K562 (cell line): ENCODE data around the gene SLC39A11. TPM values are rescaled to one million over a fixed set of nuclear protein-coding genes. Genes with fewer than 3 reads are reported as not detected.

Experiments
- ATAC-seq: fragments of 200-7000 bp; cut with Tn5 transposase; 3 replicates; pipeline ENCODE4 v1.9.1; 2020; ENCODE audit warnings: moderate library complexity
- BruUV-seq: library from RNA; stranded (reverse); fragments of 400-500 nt; replicated peaks from 2 replicates; lab custom pipeline; 2021; lab: Mats Ljungman, UMichigan
- CTCF ChIA-PET: fragments of 300-600 bp; formaldehyde crosslinking; extraction: SDS; loops from one replicate; lab custom pipeline; 2021; ENCODE audit warnings: low intra/inter-chr PET ratio; lab: Yijun Ruan, JAX
- POLR2A ChIA-PET: fragments of 300-600, 350-650 bp; sonication (Branson Sonifier 250); formaldehyde crosslinking; extraction: SDS; loops from one replicate; lab custom pipeline; 2021; ENCODE audit warnings: antibody characterized with exemption, inconsistent platforms; lab: Yijun Ruan, JAX
- DNase-seq, 4 experiments: peaks; one replicate each; pipeline versions ENCODE4 v3.0.0 to v3.0.0-alpha.2; 2011 to 2018; ENCODE audit warnings: low spot score in 3 of 4, mixed read lengths in 3 of 4; ENCODE audit errors: extremely low read depth in 1 of 4
- FAIRE-seq: peaks from 2 replicates; lab custom pipeline; 2011; peaks lifted over from hg19 to GRCh38; lab: Jason Lieb, UNC
- H2AFZ ChIP-seq: 2 replicates; pipeline ENCODE4 v1.6.0; 2011; ENCODE audit warnings: low read depth, low read length, control low read depth, inconsistent platforms
- H3K27ac ChIP-seq: fragments of 200-600 bp; 3 replicates; pipeline ENCODE4 v1.8.0; 2011; ENCODE audit warnings: low read depth, mild to moderate bottlenecking, control low read depth, inconsistent platforms, low read length, moderate library complexity, mixed read lengths; ENCODE audit errors: extremely low read depth
- H3K27me3 ChIP-seq, 2 experiments: fragments of 300-600 bp in 1 of 2; 2 replicates in 1 of 2; 3 replicates in 1 of 2; pipeline versions ENCODE4 v1.6.0 to v1.8.0; 2011; ENCODE audit warnings: inconsistent platforms in 2 of 2, low read length in 2 of 2, mild to moderate bottlenecking in 1 of 2, mixed read lengths in 1 of 2, moderate library complexity in 1 of 2; ENCODE audit not compliant: control insufficient read depth in 2 of 2, insufficient read depth in 2 of 2
- H3K36me3 ChIP-seq: fragments of 300-600 bp; 3 replicates; pipeline ENCODE4 v1.8.0; 2011; ENCODE audit warnings: mild to moderate bottlenecking, low read length, inconsistent platforms; ENCODE audit not compliant: control insufficient read depth, insufficient read depth
- H3K4me1 ChIP-seq, 2 experiments: fragments of 200-600 bp in 1 of 2; replicated peaks in 1 of 2; 2 replicates in 1 of 2; 3 replicates in 1 of 2; pipeline versions ENCODE4 v1.5.1 to v1.8.0; 2011; ENCODE audit warnings: inconsistent platforms in 2 of 2, low read length in 2 of 2, mild to moderate bottlenecking in 1 of 2, mixed read lengths in 1 of 2, moderate library complexity in 1 of 2; ENCODE audit not compliant: control insufficient read depth in 2 of 2, insufficient read depth in 2 of 2
- H3K4me2 ChIP-seq: 2 replicates; pipeline ENCODE4 v1.6.1; 2011; ENCODE audit warnings: low read length, control low read depth, inconsistent platforms, mixed read lengths; ENCODE audit not compliant: insufficient read depth
- H3K4me3 ChIP-seq: fragments of 200-600 bp; sonication (generic), shearing (Covaris generic); 2 replicates; pipeline ENCODE4 v1.5.1; 2016; ENCODE audit warnings: control low read depth, inconsistent platforms
- H3K79me2 ChIP-seq: fragments of 200-600 bp; 3 replicates; pipeline ENCODE4 v1.8.0; 2011; ENCODE audit warnings: low read length, inconsistent platforms; ENCODE audit not compliant: control insufficient read depth, insufficient read depth
- H3K9ac ChIP-seq, 2 experiments: 2 replicates each; pipeline versions ENCODE4 v1.6.0 to v1.6.1; 2011; ENCODE audit warnings: low read depth in 2 of 2, low read length in 2 of 2, control low read depth in 1 of 2, inconsistent platforms in 1 of 2, mild to moderate bottlenecking in 1 of 2, mixed read lengths in 1 of 2; ENCODE audit not compliant: insufficient read depth in 1 of 2
- H3K9me1 ChIP-seq: one replicate; pipeline ENCODE4 v1.6.0; 2011; ENCODE audit warnings: inconsistent platforms, mild to moderate bottlenecking, low read length, moderate library complexity; ENCODE audit not compliant: control insufficient read depth, insufficient read depth
- H3K9me3 ChIP-seq: replicated peaks from 2 replicates; pipeline ENCODE4 v1.5.1; 2011; ENCODE audit warnings: low read depth, low read length, inconsistent platforms; ENCODE audit not compliant: control insufficient read depth, insufficient read depth
- H4K20me1 ChIP-seq: replicated peaks from 2 replicates; pipeline ENCODE4 v1.6.1; 2011; ENCODE audit warnings: low read length, inconsistent platforms, mixed read lengths; ENCODE audit not compliant: control insufficient read depth, insufficient read depth
- RAD21 ChIP-seq, 2 experiments: fragments of 250-450 bp in 1 of 2; fragments of 450-650 bp in 1 of 2; sonication (Bioruptor Pico) in 1 of 2; formaldehyde crosslinking in 1 of 2; IDR thresholded peaks in 1 of 2; conservative IDR thresholded peaks in 1 of 2; 2 replicates each; pipeline versions ENCODE4 v1.4.0 to v1.8.0; 2020 to 2022; ENCODE audit warnings: mild to moderate bottlenecking in 2 of 2, moderate library complexity in 1 of 2
- WGBS: fragments of 100-300 bp; shearing (Covaris generic); methylation state at CpG from one replicate; pipeline ENCODE4 v1.1.6; 2016; ENCODE audit warnings: low coverage, mixed read lengths; ENCODE audit not compliant: insufficient coverage; ENCODE audit errors: missing lambda C conversion rate; 5-methylcytosine and 5-hydroxymethylcytosine counted together
- in situ Hi-C: fragments of 300-500 bp; cut with MboI; formaldehyde crosslinking; loops from 4 replicates; pipeline ENCODE4 v1.15.0; 2018; ENCODE audit warnings: inconsistent platforms, mixed read lengths
- intact Hi-C: fragments of 100-400 bp; cut with micrococcal nuclease; formaldehyde crosslinking; loops from 2 replicates; pipeline ENCODE4 v1.14.2; 2022
- polyA plus RNA-seq, 8 experiments: library from polyadenylated mRNA; depleted of rRNA in 4 of 8; stranded (reverse) in 5 of 8; unstranded in 3 of 8; fragments of >200 nt; fragmentation: Nextera tagmentation in 2 of 8; fragmentation: Illumina TruSeq in 1 of 8; extraction: Ambion mirVana in 2 of 8; extraction: Trizol in 1 of 8; gene quantifications; 2 replicates each; pipeline versions ENCODE4 v1.2.1 to v1.2.3, GENCODE V29; 2011 to 2014; ENCODE audit warnings: inconsistent platforms in 1 of 8, missing spikeins in 1 of 8
- total RNA-seq, 7 experiments: library from RNA; depleted of rRNA in 6 of 7; stranded (reverse); fragments of >200 nt in 6 of 7; fragmentation: Illumina TruSeq in 2 of 7; extraction: Trizol in 2 of 7; gene quantifications; 2 replicates each; pipeline versions ENCODE4 v1.2.1 to v1.2.3, GENCODE V29; 2011 to 2021; ENCODE audit warnings: low replicate concordance in 1 of 7
- TF ChIP-seq, protein P1 (sequence below): fragments of 250-450 bp; sonication (Bioruptor Pico); IDR thresholded peaks from 2 replicates; pipeline ENCODE4 v1.4.0; 2020; ENCODE audit warnings: mild to moderate bottlenecking, moderate library complexity, borderline replicate concordance

Gene SLC39A11
- total and polyA plus RNA-seq, 9 of the 15 experiments (the other 6 are each of a cell fraction or from before 2014, with no cell fraction given), result 10.5 to 26.4 (median 13.4) TPM

DNA sequence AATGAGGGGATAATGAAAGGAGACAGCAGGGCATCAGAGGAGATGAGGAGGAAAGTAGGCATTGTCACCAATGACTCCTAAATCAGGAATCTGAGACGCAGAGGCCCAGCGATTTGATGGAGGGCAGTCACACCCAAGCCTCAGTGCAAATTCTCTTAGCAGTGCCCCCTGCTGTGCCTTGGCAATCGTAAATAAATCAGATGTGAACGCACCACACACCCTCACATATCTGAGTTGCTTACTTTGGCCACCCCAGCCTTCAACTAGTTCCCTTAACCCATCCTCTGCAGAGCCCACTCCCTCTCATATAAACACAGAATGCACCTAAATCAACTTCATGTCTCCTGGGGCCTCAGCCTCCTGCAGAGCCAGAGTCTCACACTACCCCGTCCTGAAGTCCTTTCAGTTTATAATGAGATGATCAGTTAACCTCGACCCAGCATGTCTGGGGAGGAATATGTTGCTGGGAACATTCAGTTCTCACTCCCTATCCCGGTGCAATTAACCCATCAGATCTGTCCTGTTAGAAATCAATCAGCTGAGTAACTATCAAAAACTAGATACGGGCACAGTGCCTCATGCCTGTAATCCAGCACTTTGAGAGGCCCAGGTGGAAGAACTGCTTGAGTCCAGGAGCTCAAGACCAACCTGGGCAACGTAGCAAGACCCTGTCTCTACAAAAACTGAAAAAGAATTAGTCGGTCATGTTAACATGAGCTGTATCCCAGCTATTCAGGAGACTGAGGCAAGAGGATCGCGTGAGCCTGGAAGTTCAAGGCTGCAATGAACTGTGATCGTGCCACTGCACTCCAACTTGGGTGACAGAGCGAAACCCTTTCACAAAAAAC is 78.4 kb downstream of the SLC39A11 start:
- 58% methylated on average over 14 of the region's 14 CpGs for WGBS
- POLR2A ChIA-PET, result interaction anchor here (0.6 to 0.9 kb wide), 2 partner anchors 18 to 86 kb away, joined by 3 to 4 read pairs; no protein-coding TSS in a partner anchor

More for the DNA sequence above, 78.4 kb downstream of the SLC39A11 start:
- Histone ChIP-seq H3K4me1 (peaks cover 5 to 12% of the 10 kb centered on the region in 2 experiments; a peak in 4 of 5 replicates), H3K4me3 (no peak overlapping the region), H2AFZ (no peak overlapping the region), H3K9ac (no peak overlapping the region), H3K27ac (no peak overlapping the region), H4K20me1 (no peaks in the 10 kb centered on the region), H3K79me2 (no peaks in the 10 kb centered on the region; the same call in 2 of the 3 replicates), H3K4me2 (no peak overlapping the region), H3K9me3 (no peaks in the 10 kb centered on the region), H3K36me3 (no peaks in the 10 kb centered on the region), H3K9me1 (no peaks in the 10 kb centered on the region), H3K27me3 (no peaks in the 10 kb centered on the region)
- FAIRE-seq (no peak), DNase-seq (peak in 1 of 4 experiments; percentile 14), ATAC-seq (no peak)
- TF ChIP-seq, protein P1, sequence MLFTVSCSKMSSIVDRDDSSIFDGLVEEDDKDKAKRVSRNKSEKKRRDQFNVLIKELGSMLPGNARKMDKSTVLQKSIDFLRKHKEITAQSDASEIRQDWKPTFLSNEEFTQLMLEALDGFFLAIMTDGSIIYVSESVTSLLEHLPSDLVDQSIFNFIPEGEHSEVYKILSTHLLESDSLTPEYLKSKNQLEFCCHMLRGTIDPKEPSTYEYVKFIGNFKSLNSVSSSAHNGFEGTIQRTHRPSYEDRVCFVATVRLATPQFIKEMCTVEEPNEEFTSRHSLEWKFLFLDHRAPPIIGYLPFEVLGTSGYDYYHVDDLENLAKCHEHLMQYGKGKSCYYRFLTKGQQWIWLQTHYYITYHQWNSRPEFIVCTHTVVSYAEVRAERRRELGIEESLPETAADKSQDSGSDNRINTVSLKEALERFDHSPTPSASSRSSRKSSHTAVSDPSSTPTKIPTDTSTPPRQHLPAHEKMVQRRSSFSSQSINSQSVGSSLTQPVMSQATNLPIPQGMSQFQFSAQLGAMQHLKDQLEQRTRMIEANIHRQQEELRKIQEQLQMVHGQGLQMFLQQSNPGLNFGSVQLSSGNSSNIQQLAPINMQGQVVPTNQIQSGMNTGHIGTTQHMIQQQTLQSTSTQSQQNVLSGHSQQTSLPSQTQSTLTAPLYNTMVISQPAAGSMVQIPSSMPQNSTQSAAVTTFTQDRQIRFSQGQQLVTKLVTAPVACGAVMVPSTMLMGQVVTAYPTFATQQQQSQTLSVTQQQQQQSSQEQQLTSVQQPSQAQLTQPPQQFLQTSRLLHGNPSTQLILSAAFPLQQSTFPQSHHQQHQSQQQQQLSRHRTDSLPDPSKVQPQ (CRISPR knock-in tag), result no peak
- 0 out of 4 replicates have a peak, but pooled peaks of 1 of the 2 experiments have one; percentile 3 for TF ChIP-seq RAD21 (CRISPR knock-in tag; conservative IDR thresholded peaks at IDR 0.05 in 1 of 2, IDR thresholded peaks at IDR 0.05 in 1 of 2)
- intact Hi-C loops, result no loop called here
- in situ Hi-C loops, result no loop called here
- CTCF ChIA-PET, result no interaction called here
- no TSS peak for BruUV-seq
